Mesendoderm (in vitro differentiated cells): ENCODE results near the gene PEPD.

Experiments
- DNase-seq: peaks from one replicate; pipeline ENCODE4 v3.0.0; 2013
- H2AK5ac ChIP-seq: 2 replicates; pipeline ENCODE4 v1.6.1; 2013; ENCODE audit warnings: low read length, inconsistent platforms
- H2BK120ac ChIP-seq: 2 replicates; pipeline ENCODE4 v1.6.1; 2013; ENCODE audit warnings: low read depth, mild to moderate bottlenecking, low read length, moderate library complexity, mixed read lengths
- H2BK15ac ChIP-seq: replicated peaks from 2 replicates; pipeline ENCODE4 v1.6.1; 2013; ENCODE audit warnings: low read depth, mild to moderate bottlenecking, moderate library complexity
- H2BK5ac ChIP-seq: 2 replicates; pipeline ENCODE4 v1.6.1; 2013; ENCODE audit warnings: low read length, inconsistent platforms
- H3K18ac ChIP-seq: 2 replicates; pipeline ENCODE4 v1.6.1; 2013; ENCODE audit warnings: mild to moderate bottlenecking, low read length, mixed read lengths
- H3K23ac ChIP-seq: one replicate; pipeline ENCODE4 v1.6.1; 2013; ENCODE audit warnings: low read length
- H3K27ac ChIP-seq: 2 replicates; pipeline ENCODE4 v1.5.1; 2013; ENCODE audit warnings: low read depth, mild to moderate bottlenecking, inconsistent platforms, low read length, moderate library complexity
- H3K27me3 ChIP-seq: 2 replicates; pipeline ENCODE4 v1.6.1; 2013; ENCODE audit warnings: low read length, control low read depth, mild to moderate bottlenecking, inconsistent platforms; ENCODE audit not compliant: insufficient read depth, poor library complexity
- H3K36me3 ChIP-seq: 2 replicates; pipeline ENCODE4 v1.6.1; 2013; ENCODE audit warnings: low read length, inconsistent platforms; ENCODE audit not compliant: control insufficient read depth, insufficient read depth
- H3K4ac ChIP-seq: one replicate; pipeline ENCODE4 v1.6.1; 2013; ENCODE audit warnings: low read depth, mild to moderate bottlenecking, low read length, moderate library complexity
- H3K4me1 ChIP-seq: 2 replicates; pipeline ENCODE4 v1.6.1; 2013; ENCODE audit warnings: low read depth, low read length, inconsistent platforms; ENCODE audit not compliant: control insufficient read depth
- H3K4me2 ChIP-seq: 2 replicates; pipeline ENCODE4 v1.6.1; 2013; ENCODE audit warnings: low read length
- H3K4me3 ChIP-seq: 2 replicates; pipeline ENCODE4 v1.5.1; 2013; ENCODE audit warnings: mild to moderate bottlenecking, low read length
- H3K56ac ChIP-seq: one replicate; pipeline ENCODE4 v1.6.1; 2013; ENCODE audit warnings: low read length
- H3K79me1 ChIP-seq: 2 replicates; pipeline ENCODE4 v1.6.1; 2013; ENCODE audit warnings: low read length, inconsistent platforms
- H3K79me2 ChIP-seq: 2 replicates; pipeline ENCODE4 v1.6.1; 2013; ENCODE audit warnings: mild to moderate bottlenecking, low read length; ENCODE audit not compliant: control insufficient read depth, insufficient read depth
- H3K9ac ChIP-seq: 2 replicates; pipeline ENCODE4 v1.6.1; 2013; ENCODE audit warnings: low read length, inconsistent platforms
- H4K5ac ChIP-seq: one replicate; pipeline ENCODE4 v1.6.1; 2013; ENCODE audit warnings: low read length
- H4K8ac ChIP-seq: one replicate; pipeline ENCODE4 v1.6.1; 2013; ENCODE audit warnings: low read depth, mild to moderate bottlenecking, control low read depth, low read length, moderate library complexity
- WGBS: extraction: QIAGEN DNeasy Blood & Tissue Kit; methylation state at CpG from one replicate; pipeline ENCODE4 v1.1.7; 2013; ENCODE audit warnings: low lambda C conversion rate, missing lambda C conversion rate; ENCODE audit not compliant: insufficient coverage; ENCODE audit errors: extremely low coverage; 5-methylcytosine and 5-hydroxymethylcytosine counted together

The PEPD gene

DNA sequence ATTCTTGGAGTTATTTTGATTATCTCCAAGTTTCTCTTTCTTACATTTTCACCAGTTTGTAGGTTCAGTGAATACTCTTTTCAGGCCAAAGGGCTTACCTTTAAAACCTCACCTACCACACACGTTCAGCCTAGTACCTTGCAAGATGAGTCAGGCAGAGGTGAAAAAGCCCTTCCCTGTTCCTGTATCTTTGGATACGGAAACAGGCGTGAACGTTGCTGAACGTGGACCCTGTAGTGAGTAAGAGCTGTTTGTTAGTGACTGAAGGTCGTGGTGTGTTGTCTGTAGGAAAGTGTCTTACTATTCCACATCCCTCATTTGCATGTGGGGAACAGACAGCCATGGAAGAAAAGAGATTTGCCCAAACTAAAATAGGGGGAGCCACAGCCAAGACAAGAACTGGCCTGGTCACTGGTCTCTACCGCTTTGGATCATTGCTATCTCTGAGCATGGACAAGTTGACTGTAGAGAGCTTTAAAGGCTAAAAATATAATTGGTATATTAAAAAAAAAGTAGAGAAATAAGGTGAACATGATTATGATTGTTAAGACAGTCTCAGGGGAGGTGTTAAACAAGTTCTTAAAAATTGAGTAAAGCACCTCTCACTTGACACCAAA, 144.5 kb downstream of the PEPD start:
- Histone ChIP-seq H2BK15ac (no peak overlapping the region), H3K36me3 (no peaks in the 10 kb centered on the region), H2BK120ac (no peak overlapping the region), H3K79me2 (peaks cover 60% of the 10 kb centered on the region), H3K27me3 (no peaks in the 10 kb centered on the region), H3K4me1 (peaks cover 5% of the 10 kb centered on the region), H3K9ac (no peak overlapping the region), H3K23ac (no peak overlapping the region), H3K27ac (no peak overlapping the region), H3K4ac (no peak overlapping the region), H2BK5ac (no peak overlapping the region), H3K4me2 (no peak overlapping the region), H2AK5ac (no peak overlapping the region), H3K4me3 (no peak overlapping the region), H3K18ac (no peak overlapping the region), H3K56ac (no peak overlapping the region), H4K8ac (no peak overlapping the region), H4K5ac (no peak overlapping the region), H3K79me1 (peaks cover 31% of the 10 kb centered on the region)
- no CpG with 5 or more reads among the region's 7 CpGs for WGBS
- DNase-seq, result no peak

DNA sequence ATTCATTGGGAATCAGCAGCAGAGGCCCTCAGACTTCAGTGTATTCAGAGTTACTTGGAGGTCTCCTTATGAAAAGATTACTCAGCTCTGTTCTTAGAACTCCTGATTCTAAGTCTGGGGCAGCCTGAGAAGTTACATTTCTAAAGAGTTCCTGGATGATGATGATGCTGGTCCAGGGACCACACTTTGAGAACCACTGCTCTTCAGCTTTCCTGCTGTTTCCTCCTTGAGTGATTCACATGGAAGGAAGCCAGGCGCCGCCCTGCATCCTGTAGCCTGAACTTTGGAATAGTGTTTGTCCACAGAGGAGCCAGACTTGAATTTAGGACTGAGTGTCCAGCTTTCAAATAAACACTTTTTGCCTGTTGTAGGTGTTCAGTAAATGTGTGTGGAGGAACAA, 145.2 kb downstream of the PEPD start:
- Histone ChIP-seq H3K9ac (no peak overlapping the region), H3K27ac (no peak overlapping the region), H4K5ac (no peak overlapping the region), H3K4me2 (no peak overlapping the region), H3K18ac (no peak overlapping the region), H3K36me3 (no peaks in the 10 kb centered on the region), H2BK5ac (no peak overlapping the region), H3K27me3 (no peaks in the 10 kb centered on the region), H3K4me1 (peaks cover 5% of the 10 kb centered on the region), H3K4ac (no peak overlapping the region), H2BK15ac (no peak overlapping the region), H4K8ac (no peak overlapping the region), H3K4me3 (no peak overlapping the region), H3K56ac (no peak overlapping the region), H3K79me2 (peaks cover 55% of the 10 kb centered on the region), H3K79me1 (peaks cover 31% of the 10 kb centered on the region), H2AK5ac (no peak overlapping the region), H2BK120ac (no peak overlapping the region), H3K23ac (no peak overlapping the region)
- DNase-seq, result no peak
- WGBS, result no CpG with 5 or more reads among the region's 2 CpGs

DNA sequence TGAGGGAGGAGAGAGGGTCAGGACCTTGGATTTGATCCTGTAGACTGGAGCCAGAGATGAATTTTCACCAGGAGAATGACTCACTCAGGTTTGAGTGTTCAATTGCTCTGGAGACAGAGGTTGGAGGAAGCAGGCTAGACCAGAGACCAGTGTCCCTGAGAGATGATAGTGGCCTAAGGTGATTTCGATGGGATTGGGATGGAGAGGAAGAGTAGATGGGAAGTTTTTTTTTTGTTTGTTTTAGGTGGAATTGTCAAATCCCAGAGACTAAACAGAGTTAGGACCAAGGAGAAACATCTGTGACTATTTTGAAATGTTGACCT, 145.8 kb downstream of the PEPD start:
- H3K56ac ChIP-seq, result no peak overlapping the region
- H2BK5ac ChIP-seq, result no peak overlapping the region
- H3K79me2 ChIP-seq, result peaks cover 51% of the 10 kb centered on the region
- no CpG with 5 or more reads among the region's 1 CpG for WGBS
- H4K5ac ChIP-seq, result no peak overlapping the region
- H2AK5ac ChIP-seq, result no peak overlapping the region
- H3K4me3 ChIP-seq, result no peak overlapping the region
- H3K27me3 ChIP-seq, result no peaks in the 10 kb centered on the region
- no peak overlapping the region for H3K23ac ChIP-seq
- no peak for DNase-seq
- H3K18ac ChIP-seq, result no peak overlapping the region
- H3K27ac ChIP-seq, result no peak overlapping the region
- no peak overlapping the region for H3K4ac ChIP-seq
- H3K36me3 ChIP-seq, result no peaks in the 10 kb centered on the region
- H3K4me1 ChIP-seq, result peaks cover 5% of the 10 kb centered on the region
- H3K9ac ChIP-seq, result peak overlapping the region; percentile 11
- H2BK15ac ChIP-seq, result no peak overlapping the region
- no peak overlapping the region for H4K8ac ChIP-seq
- no peak overlapping the region for H3K4me2 ChIP-seq
- H3K79me1 ChIP-seq, result peaks cover 27% of the 10 kb centered on the region
- H2BK120ac ChIP-seq, result no peak overlapping the region

- no peak for DNase-seq
- H3K18ac ChIP-seq, result no peak overlapping the region
- H2BK5ac ChIP-seq, result no peak overlapping the region
- peaks cover 51% of the 10 kb centered on the region for H3K79me2 ChIP-seq
- no peak overlapping the region for H3K4ac ChIP-seq
- no peak overlapping the region for H2BK15ac ChIP-seq
- H2BK120ac ChIP-seq, result no peak overlapping the region
- no CpG with 5 or more reads among the region's 9 CpGs for WGBS
- H4K8ac ChIP-seq, result no peak overlapping the region
- peaks cover 27% of the 10 kb centered on the region for H3K79me1 ChIP-seq
- no peak overlapping the region for H3K27ac ChIP-seq
- peak overlapping the region; percentile 96 for H3K9ac ChIP-seq
- peak overlapping the region; percentile 35 for H3K56ac ChIP-seq
- H3K23ac ChIP-seq, result no peak overlapping the region
- H2AK5ac ChIP-seq, result no peak overlapping the region
- H4K5ac ChIP-seq, result no peak overlapping the region
- no peak overlapping the region for H3K4me3 ChIP-seq
- H3K27me3 ChIP-seq, result no peaks in the 10 kb centered on the region
- peak overlapping the region; percentile 21 for H3K4me2 ChIP-seq
- no peaks in the 10 kb centered on the region for H3K36me3 ChIP-seq
- H3K4me1 ChIP-seq, result peaks cover 5% of the 10 kb centered on the region
These were observed 146.3 kb downstream of the PEPD start for GRCh38 chr19:33375156-33375836.

DNA sequence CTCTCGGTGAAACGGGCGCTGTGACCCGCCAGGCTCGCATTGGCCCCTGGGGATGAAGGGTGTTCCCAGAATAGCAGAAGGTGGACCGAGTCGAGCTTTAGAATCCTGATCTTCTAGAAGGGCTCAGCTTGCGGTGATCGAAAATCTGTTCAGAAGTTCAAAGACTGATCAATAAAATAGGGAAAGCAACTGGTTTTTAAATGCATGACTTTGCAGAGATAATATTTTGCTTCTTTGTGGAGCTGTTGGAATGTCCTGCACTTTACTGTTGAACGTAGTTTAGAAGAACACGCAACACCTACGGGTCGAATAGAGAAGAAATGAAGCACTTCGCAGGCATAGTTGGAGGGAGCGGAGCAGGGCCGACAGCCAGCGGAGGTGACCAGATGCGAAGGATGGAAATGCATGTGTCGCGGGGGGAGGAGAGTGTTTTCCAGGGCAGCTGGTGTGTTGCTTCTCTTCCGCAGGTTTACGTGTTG, 147.3 kb downstream of the PEPD start:
- H3K4me3 ChIP-seq, result peak overlapping the region; percentile 61
- DNase-seq, result peak; percentile 32
- H3K56ac ChIP-seq, result peak overlapping the region; percentile 97
- no peak overlapping the region for H4K5ac ChIP-seq
- no peak overlapping the region for H2BK5ac ChIP-seq
- peak overlapping the region; percentile 79 for H3K4me2 ChIP-seq
- H3K27me3 ChIP-seq, result no peaks in the 10 kb centered on the region
- no CpG with 5 or more reads among the region's 22 CpGs for WGBS
- no peak overlapping the region for H3K23ac ChIP-seq
- no peak overlapping the region for H2AK5ac ChIP-seq
- H3K36me3 ChIP-seq, result no peaks in the 10 kb centered on the region
- H2BK120ac ChIP-seq, result no peak overlapping the region
- peaks cover 25% of the 10 kb centered on the region for H3K79me1 ChIP-seq
- H3K4me1 ChIP-seq, result peaks cover 5% of the 10 kb centered on the region
- peaks cover 47% of the 10 kb centered on the region for H3K79me2 ChIP-seq
- peak overlapping the region; percentile 96 for H3K9ac ChIP-seq
- H4K8ac ChIP-seq, result no peak overlapping the region
- peak overlapping the region; percentile 97 for H3K27ac ChIP-seq
- H3K4ac ChIP-seq, result peak overlapping the region; percentile 100
- peak overlapping the region; percentile 96 for H3K18ac ChIP-seq
- H2BK15ac ChIP-seq, result no peak overlapping the region
